WTC11 (cell line): ENCODE data around the gene GCA. TPM values are rescaled to one million over a fixed set of nuclear protein-coding genes. Genes with fewer than 3 reads are reported as not detected.

Experiments
- ATAC-seq: fragments of 200-7000 bp; cut with Tn5 transposase; 2 replicates; pipeline ENCODE4 v1.10.0; 2021; ENCODE audit warnings: mild to moderate bottlenecking, moderate library complexity
- CTCF ChIA-PET: fragments of 300-600 bp; sonication (Branson Sonifier 250); formaldehyde crosslinking; loops from one replicate; lab custom pipeline; 2021; ENCODE audit warnings: antibody characterized with exemption; lab: Charles Lee
- POLR2A ChIA-PET: fragments of 350-600 bp; sonication (Branson Sonifier 250); formaldehyde crosslinking; loops from one replicate; lab custom pipeline; 2021; ENCODE audit warnings: antibody characterized with exemption; lab: Charles Lee
- DNase-seq: peaks from one replicate; pipeline ENCODE4 v3.0.0; 2021; ENCODE audit warnings: low spot score
- H3K27ac Mint-ChIP-seq: 2 replicates; pipeline ENCODE4 v1.8.0; 2021; ENCODE audit warnings: mixed read lengths
- H3K27me3 Mint-ChIP-seq: 2 replicates; pipeline ENCODE4 v1.8.0; 2021; ENCODE audit warnings: low read depth, mild to moderate bottlenecking, moderate library complexity, mixed read lengths
- H3K36me3 Mint-ChIP-seq: 2 replicates; pipeline ENCODE4 v1.8.0; 2021; ENCODE audit warnings: mixed read lengths
- H3K4me1 Mint-ChIP-seq: 2 replicates; pipeline ENCODE4 v1.8.0; 2022; ENCODE audit warnings: mixed read lengths
- H3K4me3 Mint-ChIP-seq: 2 replicates; pipeline ENCODE4 v1.8.0; 2021; ENCODE audit warnings: mild to moderate bottlenecking, moderate library complexity, mixed read lengths
- H3K9me3 Mint-ChIP-seq: 2 replicates; pipeline ENCODE4 v1.8.0; 2021; ENCODE audit warnings: mixed read lengths
- CBFB ChIP-seq: sonication (generic); formaldehyde crosslinking; IDR thresholded peaks from 2 replicates; pipeline ENCODE4 v1.8.1; 2022; ENCODE audit warnings: mild to moderate bottlenecking, low read depth, missing genetic modification reagents
- EMX1 ChIP-seq: fragments of 250-450 bp; sonication (Bioruptor Pico); IDR thresholded peaks from 2 replicates; pipeline ENCODE4 v1.8.0; 2021; ENCODE audit warnings: mild to moderate bottlenecking
- ESRRA ChIP-seq: sonication (generic); formaldehyde crosslinking; IDR thresholded peaks from 2 replicates; pipeline ENCODE4 v1.8.1; 2022; ENCODE audit warnings: mild to moderate bottlenecking, missing genetic modification reagents, borderline replicate concordance
- FOXJ3 ChIP-seq: sonication (generic); formaldehyde crosslinking; IDR thresholded peaks from 2 replicates; pipeline ENCODE4 v1.9.0; 2021; ENCODE audit warnings: missing genetic modification reagents, mild to moderate bottlenecking, borderline replicate concordance
- GRHL2 ChIP-seq: fragments of 250-450 bp; sonication (Bioruptor Pico); IDR thresholded peaks from 2 replicates; pipeline ENCODE4 v1.8.0; 2022; ENCODE audit warnings: mild to moderate bottlenecking, moderate library complexity; ENCODE audit not compliant: insufficient replicate concordance, severe bottlenecking
- GTF2I ChIP-seq: fragments of 250-450 bp; sonication (Bioruptor Pico); conservative IDR thresholded peaks from 2 replicates; pipeline ENCODE4 v1.4.0; 2021; ENCODE audit warnings: mild to moderate bottlenecking
- HMGA2 ChIP-seq: fragments of 250-450 bp; sonication (Bioruptor Pico); IDR thresholded peaks from 2 replicates; pipeline ENCODE4 v1.4.0; 2021; ENCODE audit warnings: mild to moderate bottlenecking, moderate library complexity
- JAZF1 ChIP-seq: fragments of 250-450 bp; sonication (Bioruptor Pico); IDR thresholded peaks from 2 replicates; pipeline ENCODE4 v1.9.0; 2021; ENCODE audit warnings: moderate library complexity, mild to moderate bottlenecking, inconsistent platforms
- KAT7 ChIP-seq: sonication (generic); formaldehyde crosslinking; IDR thresholded peaks from 2 replicates; pipeline ENCODE4 v1.8.1; 2023; ENCODE audit warnings: missing genetic modification reagents, mild to moderate bottlenecking, borderline replicate concordance
- NFATC4 ChIP-seq: fragments of 250-450 bp; sonication (Bioruptor Pico); IDR thresholded peaks from 2 replicates; pipeline ENCODE4 v1.9.0; 2021; ENCODE audit warnings: mild to moderate bottlenecking
- NFE2L1 ChIP-seq: sonication (generic); formaldehyde crosslinking; IDR thresholded peaks from 2 replicates; pipeline ENCODE4 v1.8.1; 2023; ENCODE audit warnings: missing genetic modification reagents
- NFYB ChIP-seq: sonication (generic); formaldehyde crosslinking; conservative IDR thresholded peaks from 2 replicates; pipeline ENCODE4 v1.8.0; 2022; ENCODE audit warnings: low read depth, missing genetic modification reagents
- NR1H2 ChIP-seq: sonication (generic); formaldehyde crosslinking; IDR thresholded peaks from 2 replicates; pipeline ENCODE4 v1.9.0; 2021; ENCODE audit warnings: mild to moderate bottlenecking, moderate library complexity, missing genetic modification reagents
- RELA ChIP-seq: sonication (generic); formaldehyde crosslinking; IDR thresholded peaks from 2 replicates; pipeline ENCODE4 v1.8.1; 2022; ENCODE audit warnings: missing genetic modification reagents, mild to moderate bottlenecking, borderline replicate concordance
- RORB ChIP-seq: fragments of 250-450 bp; sonication (Bioruptor Pico); IDR thresholded peaks from 2 replicates; pipeline ENCODE4 v1.9.0; 2021; ENCODE audit warnings: mild to moderate bottlenecking
- SOX15 ChIP-seq: fragments of 250-450 bp; sonication (Bioruptor Pico); IDR thresholded peaks from 2 replicates; pipeline ENCODE4 v1.9.0; 2021; ENCODE audit warnings: mild to moderate bottlenecking
- TCF7 ChIP-seq: sonication (generic); formaldehyde crosslinking; IDR thresholded peaks from 2 replicates; pipeline ENCODE4 v1.8.0; 2022; ENCODE audit warnings: mild to moderate bottlenecking, low read depth, missing genetic modification reagents, moderate library complexity
- ZNF121 ChIP-seq: sonication (generic); formaldehyde crosslinking; IDR thresholded peaks from 2 replicates; pipeline ENCODE4 v1.8.0; 2023; ENCODE audit warnings: missing genetic modification reagents
- ZNF671 ChIP-seq: fragments of 250-450 bp; sonication (Bioruptor Pico); IDR thresholded peaks from 2 replicates; pipeline ENCODE4 v1.8.0; 2021; ENCODE audit warnings: mild to moderate bottlenecking
- total RNA-seq: library from RNA; stranded (reverse); gene quantifications from 3 replicates; pipeline ENCODE4 v1.2.3, GENCODE V29; 2021
- TF ChIP-seq, protein P1 (sequence below): sonication (generic); formaldehyde crosslinking; IDR thresholded peaks from 2 replicates; pipeline ENCODE4 v1.8.1; 2022; ENCODE audit warnings: missing genetic modification reagents, borderline replicate concordance
- TF ChIP-seq, protein P2 (sequence below): sonication (generic); formaldehyde crosslinking; IDR thresholded peaks from 2 replicates; pipeline ENCODE4 v1.8.0; 2023; ENCODE audit warnings: missing genetic modification reagents
- TF ChIP-seq, protein P3 (sequence below): fragments of 250-450 bp; sonication (Bioruptor Pico); IDR thresholded peaks from 2 replicates; pipeline ENCODE4 v1.9.0; 2021; ENCODE audit warnings: moderate library complexity, mild to moderate bottlenecking, inconsistent platforms, borderline replicate concordance
- TF ChIP-seq, protein P4 (sequence below): sonication (generic); formaldehyde crosslinking; IDR thresholded peaks from 2 replicates; pipeline ENCODE4 v1.8.1; 2023; ENCODE audit warnings: mild to moderate bottlenecking, missing genetic modification reagents

The GCA gene
- total RNA-seq, 1 experiment from 2014 or later = 42.1 TPM

DNA sequence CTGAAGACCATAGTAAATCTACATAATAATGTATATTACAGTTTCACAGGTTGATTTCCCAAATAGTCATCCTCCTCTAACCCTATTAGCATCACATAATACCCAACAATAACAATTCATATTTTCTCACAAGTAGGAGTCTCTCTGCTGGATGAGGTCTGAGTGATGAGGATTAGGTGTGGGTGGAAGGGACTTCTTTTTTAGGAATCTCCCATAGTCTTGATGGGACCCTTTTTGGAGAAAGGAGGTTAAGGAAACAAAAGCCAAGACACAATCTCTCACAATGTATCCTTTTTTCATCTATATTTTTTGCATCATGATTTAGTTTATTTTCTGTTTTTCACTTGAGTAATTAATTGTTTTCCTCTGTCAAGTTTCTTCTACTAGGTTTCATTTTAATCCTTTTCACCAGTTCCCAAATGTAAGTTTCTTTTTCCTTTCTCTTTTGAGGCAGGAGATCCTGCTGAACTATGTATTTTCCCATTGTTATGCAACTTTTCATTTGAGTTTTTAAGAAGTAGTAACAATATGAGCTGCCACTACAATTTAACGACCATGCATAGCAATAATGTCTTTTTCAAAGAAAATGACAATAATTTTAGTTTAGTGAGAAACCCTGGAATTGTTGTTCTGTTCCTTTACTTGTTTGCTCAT lies 22.9 kb upstream of the GCA start (continued):
- no peak for TF ChIP-seq FOXJ3 (CRISPR knock-in tag)
- no peak for TF ChIP-seq HMGA2
- TF ChIP-seq RELA (CRISPR knock-in tag) = no peak
- TF ChIP-seq, protein P1, sequence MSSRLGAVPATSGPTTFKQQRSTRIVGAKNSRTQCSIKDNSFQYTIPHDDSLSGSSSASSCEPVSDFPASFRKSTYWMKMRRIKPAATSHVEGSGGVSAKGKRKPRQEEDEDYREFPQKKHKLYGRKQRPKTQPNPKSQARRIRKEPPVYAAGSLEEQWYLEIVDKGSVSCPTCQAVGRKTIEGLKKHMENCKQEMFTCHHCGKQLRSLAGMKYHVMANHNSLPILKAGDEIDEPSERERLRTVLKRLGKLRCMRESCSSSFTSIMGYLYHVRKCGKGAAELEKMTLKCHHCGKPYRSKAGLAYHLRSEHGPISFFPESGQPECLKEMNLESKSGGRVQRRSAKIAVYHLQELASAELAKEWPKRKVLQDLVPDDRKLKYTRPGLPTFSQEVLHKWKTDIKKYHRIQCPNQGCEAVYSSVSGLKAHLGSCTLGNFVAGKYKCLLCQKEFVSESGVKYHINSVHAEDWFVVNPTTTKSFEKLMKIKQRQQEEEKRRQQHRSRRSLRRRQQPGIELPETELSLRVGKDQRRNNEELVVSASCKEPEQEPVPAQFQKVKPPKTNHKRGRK = no peak
- TF ChIP-seq GTF2I (CRISPR knock-in tag) = no peak
- no peak for TF ChIP-seq KAT7
- TF ChIP-seq CBFB = no peak
- TF ChIP-seq, protein P2, sequence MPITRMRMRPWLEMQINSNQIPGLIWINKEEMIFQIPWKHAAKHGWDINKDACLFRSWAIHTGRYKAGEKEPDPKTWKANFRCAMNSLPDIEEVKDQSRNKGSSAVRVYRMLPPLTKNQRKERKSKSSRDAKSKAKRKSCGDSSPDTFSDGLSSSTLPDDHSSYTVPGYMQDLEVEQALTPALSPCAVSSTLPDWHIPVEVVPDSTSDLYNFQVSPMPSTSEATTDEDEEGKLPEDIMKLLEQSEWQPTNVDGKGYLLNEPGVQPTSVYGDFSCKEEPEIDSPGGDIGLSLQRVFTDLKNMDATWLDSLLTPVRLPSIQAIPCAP (CRISPR knock-in tag) = no peak

DNA sequence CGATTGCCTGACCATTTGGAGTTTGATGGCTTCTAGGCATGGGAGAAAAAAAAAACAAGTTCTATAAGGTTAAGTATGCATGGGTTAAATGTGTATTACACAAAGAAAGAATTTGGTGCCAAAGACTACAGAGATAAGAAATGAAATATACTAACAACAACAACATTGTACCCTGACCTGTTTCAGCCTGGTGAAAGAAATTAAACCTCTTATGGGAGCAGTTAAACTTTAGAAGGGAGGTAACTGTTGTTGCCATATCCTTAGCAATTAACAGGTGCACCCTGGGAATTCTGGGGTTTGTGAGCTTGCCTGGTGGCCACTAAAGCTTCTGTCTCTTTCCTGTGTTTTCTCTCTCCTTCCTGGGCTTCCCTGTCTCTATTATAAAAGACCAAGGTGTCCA lies 19.0 kb upstream of the GCA start:
- DNase-seq (no peak), ATAC-seq (no peak)
- Mint-ChIP-seq H3K9me3 (peaks cover 14% of the 10 kb centered on the region), H3K4me1 (peaks cover 15% of the 10 kb centered on the region), H3K36me3 (peaks cover 10% of the 10 kb centered on the region), H3K4me3 (no peak overlapping the region), H3K27ac (no peak overlapping the region), H3K27me3 (no peaks in the 10 kb centered on the region; the same call in none of the 2 replicates)
- CTCF ChIA-PET = interaction anchor here (1.2 kb wide), 1 partner anchor 66 kb away, joined by 3 read pairs; no protein-coding TSS in a partner anchor
- TF ChIP-seq RORB (CRISPR knock-in tag) = no peak
- no peak for TF ChIP-seq TCF7 (CRISPR knock-in tag)
- no peak for TF ChIP-seq ZNF671 (CRISPR knock-in tag)
- TF ChIP-seq ESRRA = no peak
- no peak for TF ChIP-seq SOX15 (CRISPR knock-in tag)
- no peak for TF ChIP-seq NR1H2 (CRISPR knock-in tag)
- TF ChIP-seq EMX1 (CRISPR knock-in tag) = no peak
- no peak for TF ChIP-seq JAZF1 (CRISPR knock-in tag)
- TF ChIP-seq, protein P3, sequence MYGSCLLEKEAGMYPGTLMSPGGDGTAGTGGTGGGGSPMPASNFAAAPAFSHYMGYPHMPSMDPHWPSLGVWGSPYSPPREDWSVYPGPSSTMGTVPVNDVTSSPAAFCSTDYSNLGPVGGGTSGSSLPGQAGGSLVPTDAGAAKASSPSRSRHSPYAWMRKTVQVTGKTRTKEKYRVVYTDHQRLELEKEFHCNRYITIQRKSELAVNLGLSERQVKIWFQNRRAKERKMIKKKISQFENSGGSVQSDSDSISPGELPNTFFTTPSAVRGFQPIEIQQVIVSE (CRISPR knock-in tag) = no peak
- no peak for TF ChIP-seq ZNF121 (CRISPR knock-in tag)
- TF ChIP-seq GTF2I (CRISPR knock-in tag) = no peak
- TF ChIP-seq NFATC4 (CRISPR knock-in tag) = no peak
- TF ChIP-seq NFYB (CRISPR knock-in tag) = no peak
- TF ChIP-seq, protein P4, sequence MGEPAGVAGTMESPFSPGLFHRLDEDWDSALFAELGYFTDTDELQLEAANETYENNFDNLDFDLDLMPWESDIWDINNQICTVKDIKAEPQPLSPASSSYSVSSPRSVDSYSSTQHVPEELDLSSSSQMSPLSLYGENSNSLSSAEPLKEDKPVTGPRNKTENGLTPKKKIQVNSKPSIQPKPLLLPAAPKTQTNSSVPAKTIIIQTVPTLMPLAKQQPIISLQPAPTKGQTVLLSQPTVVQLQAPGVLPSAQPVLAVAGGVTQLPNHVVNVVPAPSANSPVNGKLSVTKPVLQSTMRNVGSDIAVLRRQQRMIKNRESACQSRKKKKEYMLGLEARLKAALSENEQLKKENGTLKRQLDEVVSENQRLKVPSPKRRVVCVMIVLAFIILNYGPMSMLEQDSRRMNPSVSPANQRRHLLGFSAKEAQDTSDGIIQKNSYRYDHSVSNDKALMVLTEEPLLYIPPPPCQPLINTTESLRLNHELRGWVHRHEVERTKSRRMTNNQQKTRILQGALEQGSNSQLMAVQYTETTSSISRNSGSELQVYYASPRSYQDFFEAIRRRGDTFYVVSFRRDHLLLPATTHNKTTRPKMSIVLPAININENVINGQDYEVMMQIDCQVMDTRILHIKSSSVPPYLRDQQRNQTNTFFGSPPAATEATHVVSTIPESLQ (CRISPR knock-in tag) = no peak
- no peak for TF ChIP-seq NFE2L1 (CRISPR knock-in tag)
- no peak for TF ChIP-seq GRHL2 (CRISPR knock-in tag)
- POLR2A ChIA-PET = no interaction called here
